Measurements from ENCODE around the gene PIGW. TPM values are rescaled to one million over a fixed set of nuclear protein-coding genes. Genes with fewer than 3 reads are reported as not detected.
"Not testable (repeated sequence)": the region's sequence is repeated elsewhere in the genome, so short reads cannot be mapped to it uniquely, and the experiment has no call there.

Gene PIGW
- total RNA-seq, 1 donor from 2014 or later, result 9.0 TPM

GRCh38 chr17:36506249-36506826 lies 28.4 kb upstream of the PIGW start:
- no peaks in the 10 kb centered on the region for H3K27me3 ChIP-seq (ENCODE audit: control insufficient read depth, insufficient read depth, low read length)
- no peak for TF ChIP-seq CTCF (IDR thresholded peaks at IDR 0.05; ENCODE audit: insufficient read depth, low read length, poor library complexity, severe bottlenecking)
- no peak for DNase-seq (ENCODE audit: low read depth)
- peaks cover 2% of the 10 kb centered on the region for H3K36me3 ChIP-seq (ENCODE audit: control insufficient read depth, insufficient read depth, low read length)
- no peak overlapping the region for H3K4me3 ChIP-seq (ENCODE audit: low read depth, low read length)

- no peak for TF ChIP-seq CTCF (IDR thresholded peaks at IDR 0.05; ENCODE audit: insufficient read depth, low read length, poor library complexity, severe bottlenecking)
- Histone ChIP-seq H3K27me3 (ENCODE audit: control insufficient read depth, insufficient read depth, low read length) (no peaks in the 10 kb centered on the region), H3K4me3 (ENCODE audit: low read depth, low read length) (no peak overlapping the region), H3K36me3 (ENCODE audit: control insufficient read depth, insufficient read depth, low read length) (peaks cover 2% of the 10 kb centered on the region)
- DNase-seq (ENCODE audit: low read depth), result no peak
These were observed 28.0 kb upstream of the PIGW start for GRCh38 chr17:36506831-36507230.

- Histone ChIP-seq H3K36me3 (ENCODE audit: control insufficient read depth, insufficient read depth, low read length) (peaks cover 2% of the 10 kb centered on the region), H3K4me3 (ENCODE audit: low read depth, low read length) (no peak overlapping the region), H3K27me3 (ENCODE audit: control insufficient read depth, insufficient read depth, low read length) (no peaks in the 10 kb centered on the region)
- no peak for TF ChIP-seq CTCF (IDR thresholded peaks at IDR 0.05; ENCODE audit: insufficient read depth, low read length, poor library complexity, severe bottlenecking)
- no peak for DNase-seq (ENCODE audit: low read depth)
These were observed 27.5 kb upstream of the PIGW start for GRCh38 chr17:36507266-36507665.

GRCh38 chr17:36508439-36508838 lies 26.3 kb upstream of the PIGW start:
- DNase-seq (ENCODE audit: low read depth); H3K27me3 ChIP-seq (ENCODE audit: control insufficient read depth, insufficient read depth, low read length); H3K4me3 ChIP-seq (ENCODE audit: low read depth, low read length); H3K36me3 ChIP-seq (ENCODE audit: control insufficient read depth, insufficient read depth, low read length): not testable (repeated sequence)

GRCh38 chr17:36509272-36509985 lies 25.4 kb upstream of the PIGW start:
- Histone ChIP-seq H3K36me3 (ENCODE audit: control insufficient read depth, insufficient read depth, low read length) (peaks cover 2% of the 10 kb centered on the region), H3K4me3 (ENCODE audit: low read depth, low read length) (no peak overlapping the region), H3K27me3 (ENCODE audit: control insufficient read depth, insufficient read depth, low read length) (no peaks in the 10 kb centered on the region)
- TF ChIP-seq CTCF (IDR thresholded peaks at IDR 0.05; ENCODE audit: insufficient read depth, low read length, poor library complexity, severe bottlenecking), result no peak
- no peak for DNase-seq (ENCODE audit: low read depth)

- DNase-seq (ENCODE audit: low read depth), result no peak
- no peak overlapping the region for H3K4me3 ChIP-seq (ENCODE audit: low read depth, low read length)
- H3K36me3 ChIP-seq (ENCODE audit: control insufficient read depth, insufficient read depth, low read length), result peaks cover 2% of the 10 kb centered on the region
- TF ChIP-seq CTCF (IDR thresholded peaks at IDR 0.05; ENCODE audit: insufficient read depth, low read length, poor library complexity, severe bottlenecking), result no peak
- no peaks in the 10 kb centered on the region for H3K27me3 ChIP-seq (ENCODE audit: control insufficient read depth, insufficient read depth, low read length)
These were observed 24.2 kb upstream of the PIGW start for GRCh38 chr17:36510636-36511035.

All from kidney epithelial cell (primary cell).